ENCODE measurements around the gene FBF1. TPM values are rescaled to one million over a fixed set of nuclear protein-coding genes. Genes with fewer than 3 reads are reported as not detected.

FBF1 gene
- total and polyA plus RNA-seq, 9 of the 15 experiments (the other 6 are each of a cell fraction or from before 2014, with no cell fraction given): 0.46 to 14.9 (median 7.5) TPM

DNA sequence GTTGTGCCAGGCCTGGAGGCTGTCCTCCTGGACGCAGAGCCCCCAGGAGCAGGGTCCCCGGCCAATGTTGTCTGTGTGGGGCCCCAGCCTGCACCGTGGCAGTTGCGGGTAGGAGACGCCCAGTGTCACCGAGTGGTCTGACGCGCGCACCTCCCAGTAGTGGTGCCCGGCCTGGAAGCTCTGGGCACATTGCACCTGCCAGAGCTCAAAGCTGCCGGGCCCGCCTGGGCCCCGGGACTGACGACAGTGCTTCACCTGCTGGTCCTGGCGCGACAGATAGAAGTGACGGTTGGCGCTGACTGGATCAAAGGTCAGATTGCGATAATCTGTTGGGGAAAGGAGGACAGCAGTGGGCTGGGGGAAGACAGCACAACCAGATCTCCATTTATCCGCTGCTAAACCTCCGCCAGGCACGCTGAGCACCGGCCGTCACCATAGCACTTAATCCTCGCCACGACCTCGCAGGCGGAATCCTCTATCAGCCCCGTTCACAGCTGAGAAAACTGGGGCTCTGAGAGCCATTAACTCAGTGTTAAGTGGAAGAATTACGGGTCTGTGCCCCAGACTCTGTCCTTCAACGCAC lies 49.7 kb downstream of the FBF1 start:
- Histone ChIP-seq H3K9me3 (replicated peaks; ENCODE audit: control insufficient read depth, insufficient read depth, low read depth, low read length) (no peaks in the 10 kb centered on the region), H3K4me3 (no peak overlapping the region), H3K79me2 (ENCODE audit: control insufficient read depth, insufficient read depth, low read length) (peaks cover 24% of the 10 kb centered on the region), H3K4me1 (replicated peaks in 1 of 2; ENCODE audit: control insufficient read depth in 2 of 2, insufficient read depth in 2 of 2, low read length in 2 of 2) (peaks cover 10 to 59% of the 10 kb centered on the region in 2 experiments; a peak in 4 of 5 replicates), H3K27ac (ENCODE audit: extremely low read depth, low read depth, low read length) (no peak overlapping the region), H3K9ac (ENCODE audit: insufficient read depth in 1 of 2, low read depth in 2 of 2, low read length in 2 of 2) (peak overlapping the region in 1 of 2 experiments; percentile 77; a peak in 2 of 4 replicates), H2AFZ (ENCODE audit: low read depth, low read length) (no peak overlapping the region), H3K9me1 (ENCODE audit: control insufficient read depth, insufficient read depth, low read length) (peaks cover 4% of the 10 kb centered on the region), H4K20me1 (replicated peaks; ENCODE audit: control insufficient read depth, insufficient read depth, low read length) (no peaks in the 10 kb centered on the region), H3K4me2 (ENCODE audit: insufficient read depth, low read length) (no peak overlapping the region), H3K36me3 (ENCODE audit: control insufficient read depth, insufficient read depth, low read length) (peaks cover 34% of the 10 kb centered on the region; the same call in 1 of the 3 replicates), H3K27me3 (ENCODE audit: control insufficient read depth in 2 of 2, insufficient read depth in 2 of 2, low read length in 2 of 2) (no peaks in the 10 kb centered on the region)
- WGBS (ENCODE audit: insufficient coverage, low coverage, missing lambda C conversion rate): 91% methylated on average over 21 of the region's 31 CpGs
- CTCF ChIA-PET (ENCODE audit: low intra/inter-chr PET ratio): no interaction called here
- in situ Hi-C loops (cut with MboI) (no loop called here), intact Hi-C loops (cut with micrococcal nuclease) (no loop called here)
- no peak for ATAC-seq
- FAIRE-seq: no peak
- TF ChIP-seq ZZZ3 (IDR thresholded peaks at IDR 0.05): no peak
- TF ChIP-seq, protein P1, sequence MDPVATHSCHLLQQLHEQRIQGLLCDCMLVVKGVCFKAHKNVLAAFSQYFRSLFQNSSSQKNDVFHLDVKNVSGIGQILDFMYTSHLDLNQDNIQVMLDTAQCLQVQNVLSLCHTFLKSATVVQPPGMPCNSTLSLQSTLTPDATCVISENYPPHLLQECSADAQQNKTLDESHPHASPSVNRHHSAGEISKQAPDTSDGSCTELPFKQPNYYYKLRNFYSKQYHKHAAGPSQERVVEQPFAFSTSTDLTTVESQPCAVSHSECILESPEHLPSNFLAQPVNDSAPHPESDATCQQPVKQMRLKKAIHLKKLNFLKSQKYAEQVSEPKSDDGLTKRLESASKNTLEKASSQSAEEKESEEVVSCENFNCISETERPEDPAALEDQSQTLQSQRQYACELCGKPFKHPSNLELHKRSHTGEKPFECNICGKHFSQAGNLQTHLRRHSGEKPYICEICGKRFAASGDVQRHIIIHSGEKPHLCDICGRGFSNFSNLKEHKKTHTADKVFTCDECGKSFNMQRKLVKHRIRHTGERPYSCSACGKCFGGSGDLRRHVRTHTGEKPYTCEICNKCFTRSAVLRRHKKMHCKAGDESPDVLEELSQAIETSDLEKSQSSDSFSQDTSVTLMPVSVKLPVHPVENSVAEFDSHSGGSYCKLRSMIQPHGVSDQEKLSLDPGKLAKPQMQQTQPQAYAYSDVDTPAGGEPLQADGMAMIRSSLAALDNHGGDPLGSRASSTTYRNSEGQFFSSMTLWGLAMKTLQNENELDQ (CRISPR knock-in tag; IDR thresholded peaks at IDR 0.05; ENCODE audit: borderline replicate concordance): no peak
- TF ChIP-seq ELF2 (CRISPR knock-in tag; IDR thresholded peaks at IDR 0.05): no peak
- TF ChIP-seq GABPA (tag; conservative IDR thresholded peaks at IDR 0.05; ENCODE audit: low read depth): no peak
- no peak for TF ChIP-seq MECOM (CRISPR knock-in tag; IDR thresholded peaks at IDR 0.05)
- TF ChIP-seq, protein P2, sequence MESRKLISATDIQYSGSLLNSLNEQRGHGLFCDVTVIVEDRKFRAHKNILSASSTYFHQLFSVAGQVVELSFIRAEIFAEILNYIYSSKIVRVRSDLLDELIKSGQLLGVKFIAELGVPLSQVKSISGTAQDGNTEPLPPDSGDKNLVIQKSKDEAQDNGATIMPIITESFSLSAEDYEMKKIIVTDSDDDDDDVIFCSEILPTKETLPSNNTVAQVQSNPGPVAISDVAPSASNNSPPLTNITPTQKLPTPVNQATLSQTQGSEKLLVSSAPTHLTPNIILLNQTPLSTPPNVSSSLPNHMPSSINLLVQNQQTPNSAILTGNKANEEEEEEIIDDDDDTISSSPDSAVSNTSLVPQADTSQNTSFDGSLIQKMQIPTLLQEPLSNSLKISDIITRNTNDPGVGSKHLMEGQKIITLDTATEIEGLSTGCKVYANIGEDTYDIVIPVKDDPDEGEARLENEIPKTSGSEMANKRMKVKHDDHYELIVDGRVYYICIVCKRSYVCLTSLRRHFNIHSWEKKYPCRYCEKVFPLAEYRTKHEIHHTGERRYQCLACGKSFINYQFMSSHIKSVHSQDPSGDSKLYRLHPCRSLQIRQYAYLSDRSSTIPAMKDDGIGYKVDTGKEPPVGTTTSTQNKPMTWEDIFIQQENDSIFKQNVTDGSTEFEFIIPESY (CRISPR knock-in tag; IDR thresholded peaks at IDR 0.05): peak; percentile 87
- 0 out of 2 replicates have a peak, but pooled peaks have one; percentile 25 for TF ChIP-seq RBFOX2 (IDR thresholded peaks at IDR 0.05; ENCODE audit: low read depth, low read length)
- TF ChIP-seq HOXB6 (CRISPR knock-in tag; IDR thresholded peaks at IDR 0.05; ENCODE audit: borderline replicate concordance): no peak
- TF ChIP-seq, protein P3, sequence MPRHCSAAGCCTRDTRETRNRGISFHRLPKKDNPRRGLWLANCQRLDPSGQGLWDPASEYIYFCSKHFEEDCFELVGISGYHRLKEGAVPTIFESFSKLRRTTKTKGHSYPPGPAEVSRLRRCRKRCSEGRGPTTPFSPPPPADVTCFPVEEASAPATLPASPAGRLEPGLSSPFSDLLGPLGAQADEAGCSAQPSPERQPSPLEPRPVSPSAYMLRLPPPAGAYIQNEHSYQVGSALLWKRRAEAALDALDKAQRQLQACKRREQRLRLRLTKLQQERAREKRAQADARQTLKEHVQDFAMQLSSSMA (CRISPR knock-in tag; IDR thresholded peaks at IDR 0.05): no peak
- BruUV-seq (replicated peaks): no TSS peak
- no peak for DNase-seq (ENCODE audit: extremely low read depth in 1 of 4, low spot score in 3 of 4)
- POLR2A ChIA-PET: interaction anchor here (1.5 to 15.9 kb wide), 3 partner anchors 14 to 111 kb away, joined by 3 to 169 read pairs (median 3); partner anchors contain the start of gene TRIM47
